SH-SY5Y (cell line): ENCODE results near the gene GSK3B.

Source experiments
- GATA2 ChIP-seq: IDR thresholded peaks from 2 replicates; pipeline ENCODE4 v1.6.1; 2011; ENCODE audit warnings: mild to moderate bottlenecking, low read depth, low read length
- GATA3 ChIP-seq: IDR thresholded peaks from 2 replicates; pipeline ENCODE4 v1.6.1; 2011; ENCODE audit warnings: low read depth, mild to moderate bottlenecking, low read length, moderate library complexity

DNA sequence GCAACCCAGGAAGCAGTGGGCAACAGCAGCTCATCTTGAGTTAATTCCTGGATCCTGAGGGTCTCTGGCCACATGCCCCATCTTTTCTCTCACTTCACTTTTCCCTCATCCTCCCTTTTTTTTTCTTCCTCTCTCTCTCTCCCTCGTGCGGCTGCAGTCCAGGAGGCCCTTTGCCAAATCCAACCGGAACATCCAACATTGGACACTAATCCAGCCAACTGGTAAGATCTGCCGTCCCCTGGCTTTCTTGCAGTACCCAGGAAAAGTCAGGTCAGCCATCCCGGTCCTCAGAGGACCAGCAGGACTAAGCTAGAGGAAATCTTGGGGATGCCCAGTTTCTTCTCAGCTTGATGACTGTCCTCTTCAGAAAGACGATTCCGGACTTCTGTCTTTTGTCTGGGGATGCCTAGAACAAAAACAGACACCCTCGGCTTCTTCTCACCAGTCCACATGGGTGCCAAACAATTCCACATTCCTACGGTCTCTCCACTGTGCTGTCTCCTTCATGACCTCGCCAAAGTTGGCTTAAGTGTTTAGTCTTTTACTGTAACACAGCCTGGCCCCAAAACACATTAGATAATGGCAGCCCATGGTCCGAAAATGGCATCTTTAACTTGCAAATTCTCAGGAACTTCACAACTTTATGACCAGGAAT, 115.6 kb downstream of the GSK3B start:
- TF ChIP-seq GATA2 (no peak), GATA3 (no peak)
